Ovary (tissue), 3 donors: ENCODE data around the gene IAH1.

ENCODE experiments used
- CTCF ChIP-seq, 3 donors: fragments of 450-650 bp in 2 of 3; fragments of 200-600 bp in 1 of 3; IDR thresholded peaks; one replicate each; pipeline versions ENCODE4 v1.5.1 to v1.8.0; 2016 to 2022; ENCODE audit warnings: antibody characterized with exemption in 3 of 3, mild to moderate bottlenecking in 1 of 3
- EP300 ChIP-seq: sonication (generic); formaldehyde crosslinking; IDR thresholded peaks from one replicate; pipeline ENCODE4 v1.6.1; 2017; ENCODE audit warnings: antibody characterized with exemption
- donor health status: DM: no; HTN: no; CAD: no.

- TF ChIP-seq CTCF (IDR thresholded peaks at IDR 0.05) (no peak), EP300 (no peak)
Observed at GRCh38 chr2:9525266-9525665, 50.9 kb downstream of the IAH1 start.
